ENCODE results near the gene RPS6KB2. TPM values are rescaled to one million over a fixed set of nuclear protein-coding genes. Genes with fewer than 3 reads are reported as not detected.

The RPS6KB2 gene
- total RNA-seq, 3 donors from 2014 or later (not counting 1 experiment from before 2014, with no cell fraction given): 81.0 to 89.6 (median 84.6) TPM

- intact Hi-C loops (cut with micrococcal nuclease): no loop called here
- H3K4me1 Mint-ChIP-seq: peaks cover 17 to 22% of the 10 kb centered on the region in 2 donors
- TF ChIP-seq, protein P1, sequence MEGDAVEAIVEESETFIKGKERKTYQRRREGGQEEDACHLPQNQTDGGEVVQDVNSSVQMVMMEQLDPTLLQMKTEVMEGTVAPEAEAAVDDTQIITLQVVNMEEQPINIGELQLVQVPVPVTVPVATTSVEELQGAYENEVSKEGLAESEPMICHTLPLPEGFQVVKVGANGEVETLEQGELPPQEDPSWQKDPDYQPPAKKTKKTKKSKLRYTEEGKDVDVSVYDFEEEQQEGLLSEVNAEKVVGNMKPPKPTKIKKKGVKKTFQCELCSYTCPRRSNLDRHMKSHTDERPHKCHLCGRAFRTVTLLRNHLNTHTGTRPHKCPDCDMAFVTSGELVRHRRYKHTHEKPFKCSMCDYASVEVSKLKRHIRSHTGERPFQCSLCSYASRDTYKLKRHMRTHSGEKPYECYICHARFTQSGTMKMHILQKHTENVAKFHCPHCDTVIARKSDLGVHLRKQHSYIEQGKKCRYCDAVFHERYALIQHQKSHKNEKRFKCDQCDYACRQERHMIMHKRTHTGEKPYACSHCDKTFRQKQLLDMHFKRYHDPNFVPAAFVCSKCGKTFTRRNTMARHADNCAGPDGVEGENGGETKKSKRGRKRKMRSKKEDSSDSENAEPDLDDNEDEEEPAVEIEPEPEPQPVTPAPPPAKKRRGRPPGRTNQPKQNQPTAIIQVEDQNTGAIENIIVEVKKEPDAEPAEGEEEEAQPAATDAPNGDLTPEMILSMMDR (IDR thresholded peaks at IDR 0.05): no peak
- no peaks in the 10 kb centered on the region for H3K36me3 Mint-ChIP-seq
- H3K4me3 Mint-ChIP-seq: peak overlapping the region; percentile 4
- Histone ChIP-seq H3K36me3 (ENCODE audit: control insufficient read depth, insufficient read depth, low read length) (no peaks in the 10 kb centered on the region), H3K9me3 (ENCODE audit: control insufficient read depth, insufficient read depth, low read length) (no peaks in the 10 kb centered on the region), H3K27ac (ENCODE audit: low read length) (peak overlapping the region; percentile 53), H3K4me1 (ENCODE audit: control insufficient read depth, insufficient read depth, low read length) (peaks cover 24% of the 10 kb centered on the region), H3K4me3 (ENCODE audit: low read length) (no peak overlapping the region), H3K27me3 (ENCODE audit: control insufficient read depth, insufficient read depth, low read length) (no peaks in the 10 kb centered on the region)
- DNase-seq (no peak), ATAC-seq (peak in 1 of 3 donors; percentile 60)
- H3K9me3 Mint-ChIP-seq: no peaks in the 10 kb centered on the region
- 55% methylated on average over 13 of the region's 13 CpGs for WGBS (ENCODE audit: insufficient coverage)
- H3K27me3 Mint-ChIP-seq (ENCODE audit: low read depth in 2 of 2): peaks cover 7 to 8% of the 10 kb centered on the region in 2 donors
- peak overlapping the region in 1 of 2 donors; percentile 47 for H3K27ac Mint-ChIP-seq
These were observed 46.9 kb upstream of the RPS6KB2 start for GRCh38 chr11:67381244-67381972.

GRCh38 chr11:67382276-67383136, 45.8 kb upstream of the RPS6KB2 start:
- Histone ChIP-seq H3K4me1 (ENCODE audit: control insufficient read depth, insufficient read depth, low read length) (peaks cover 24% of the 10 kb centered on the region), H3K4me3 (ENCODE audit: low read length) (no peak overlapping the region), H3K9me3 (ENCODE audit: control insufficient read depth, insufficient read depth, low read length) (no peaks in the 10 kb centered on the region), H3K27me3 (ENCODE audit: control insufficient read depth, insufficient read depth, low read length) (no peaks in the 10 kb centered on the region), H3K27ac (ENCODE audit: low read length) (no peak overlapping the region), H3K36me3 (ENCODE audit: control insufficient read depth, insufficient read depth, low read length) (no peaks in the 10 kb centered on the region)
- TF ChIP-seq, protein P1 (IDR thresholded peaks at IDR 0.05): peak; percentile 93
- peaks cover 17 to 24% of the 10 kb centered on the region in 2 donors for H3K4me1 Mint-ChIP-seq
- no peak overlapping the region for H3K4me3 Mint-ChIP-seq
- H3K9me3 Mint-ChIP-seq: no peaks in the 10 kb centered on the region
- WGBS (ENCODE audit: insufficient coverage): 52% methylated on average over 16 of the region's 16 CpGs
- ATAC-seq (peak; percentile 92 to 99 (median 97)), DNase-seq (peak; percentile 81 to 92)
- no peaks in the 10 kb centered on the region for H3K36me3 Mint-ChIP-seq
- intact Hi-C loops (cut with micrococcal nuclease): loop anchor here (1.0 kb wide), 3 partner anchors 25 to 120 kb away; no protein-coding TSS in a partner anchor
- H3K27ac Mint-ChIP-seq: peak overlapping the region; percentile 25 to 36
- peaks cover 7 to 8% of the 10 kb centered on the region in 2 donors for H3K27me3 Mint-ChIP-seq (ENCODE audit: low read depth in 2 of 2)

DNA sequence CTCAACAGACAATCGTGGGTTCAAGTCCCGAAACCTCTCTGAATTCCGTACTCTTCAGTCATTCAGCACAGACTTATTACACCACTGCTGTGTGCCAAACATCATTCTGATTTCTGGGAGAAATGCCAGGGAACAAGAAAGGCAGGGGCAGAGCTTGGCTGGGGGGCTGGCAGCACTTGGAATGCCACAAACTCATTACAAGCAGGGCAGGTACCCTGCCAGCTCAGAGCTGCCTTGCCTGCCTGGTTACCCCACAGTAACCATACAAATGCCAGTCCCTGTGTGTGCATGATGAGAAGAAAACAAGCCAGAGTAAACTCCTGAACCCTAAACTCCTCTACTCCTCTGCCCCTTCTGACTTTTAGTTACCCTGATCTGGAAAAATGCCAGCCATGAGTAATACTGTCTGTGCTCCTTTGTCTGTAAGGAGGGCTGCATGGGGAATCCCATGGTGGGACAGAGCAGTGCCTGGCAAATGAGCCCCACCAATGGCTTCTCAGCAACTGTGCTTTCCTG, 43.4 kb upstream of the RPS6KB2 start:
- no peaks in the 10 kb centered on the region for H3K36me3 ChIP-seq (ENCODE audit: control insufficient read depth, insufficient read depth, low read length)
- Mint-ChIP-seq H3K27me3 (ENCODE audit: low read depth in 2 of 2) (peaks cover 7 to 8% of the 10 kb centered on the region in 2 donors), H3K4me3 (no peak overlapping the region), H3K27ac (no peak overlapping the region), H3K4me1 (peaks cover 25 to 32% of the 10 kb centered on the region in 2 donors), H3K9me3 (no peaks in the 10 kb centered on the region), H3K36me3 (no peaks in the 10 kb centered on the region)
- H3K27ac ChIP-seq (ENCODE audit: low read length): no peak overlapping the region
- intact Hi-C loops (cut with micrococcal nuclease): no loop called here
- 97% methylated on average over 3 of the region's 3 CpGs for WGBS (ENCODE audit: insufficient coverage)
- no peak for DNase-seq
- H3K4me1 ChIP-seq (ENCODE audit: control insufficient read depth, insufficient read depth, low read length): peaks cover 24% of the 10 kb centered on the region
- no peaks in the 10 kb centered on the region for H3K27me3 ChIP-seq (ENCODE audit: control insufficient read depth, insufficient read depth, low read length)
- no peak overlapping the region for H3K4me3 ChIP-seq (ENCODE audit: low read length)
- ATAC-seq: no peak
- no peaks in the 10 kb centered on the region for H3K9me3 ChIP-seq (ENCODE audit: control insufficient read depth, insufficient read depth, low read length)
- TF ChIP-seq, protein P1 (IDR thresholded peaks at IDR 0.05): no peak
